Ascending aorta (tissue), 2 donors: ENCODE measurements around the gene SEBOX. TPM values are rescaled to one million over a fixed set of nuclear protein-coding genes. Genes with fewer than 3 reads are reported as not detected.
A peak's percentile ranks its signal among the peaks of the same experiment; 100 is the strongest.

Experiments
- DNase-seq, 2 donors: peaks; one replicate each; pipeline ENCODE4 v3.0.0-alpha.2; 2019; ENCODE audit warnings: low spot score in 2 of 2
- H3K27ac ChIP-seq, 2 donors: fragments of 200-600 bp; sonication (generic); one replicate each; pipeline ENCODE4 v1.5.1; 2016 to 2017; ENCODE audit warnings: mild to moderate bottlenecking in 1 of 2
- H3K27me3 ChIP-seq: fragments of 200-600 bp; sonication (generic); one replicate; pipeline ENCODE4 v1.5.1; 2017
- H3K36me3 ChIP-seq, 2 donors: fragments of 200-600 bp; sonication (generic); one replicate each; pipeline ENCODE4 v1.5.1; 2016
- H3K4me1 ChIP-seq, 2 donors: fragments of 200-600 bp; sonication (generic); one replicate each; pipeline ENCODE4 v1.5.1; 2016 to 2017; ENCODE audit warnings: mild to moderate bottlenecking in 1 of 2
- H3K4me3 ChIP-seq, 2 donors: fragments of 200-600 bp; sonication (generic); one replicate each; pipeline ENCODE4 v1.5.1; 2016 to 2017; ENCODE audit warnings: mild to moderate bottlenecking in 1 of 2
- H3K9me3 ChIP-seq, 2 donors: fragments of 200-600 bp; sonication (generic); one replicate each; pipeline ENCODE4 v1.5.1; 2016
- intact Hi-C: fragments of 100-400 bp; cut with DNase I; formaldehyde crosslinking; loops from one replicate; pipeline ENCODE4 v1.15.1; 2023
- total RNA-seq: library from RNA; depleted of rRNA; stranded (reverse); fragments of >200 nt; gene quantifications from one replicate; pipeline ENCODE4 v1.1.0, GENCODE V29; 2016
- TF ChIP-seq, protein P1 (sequence below), 3 experiments: fragments of 200-600 bp in 2 of 3; fragments of 450-650 bp in 1 of 3; sonication (generic) in 2 of 3; IDR thresholded peaks; one replicate each; pipeline ENCODE4 v1.5.1; 2016 to 2019; ENCODE audit warnings: antibody characterized with exemption in 3 of 3, mild to moderate bottlenecking in 1 of 3, moderate library complexity in 1 of 3

Gene SEBOX
- total RNA-seq, 1 donor from 2014 or later: not detected

DNA sequence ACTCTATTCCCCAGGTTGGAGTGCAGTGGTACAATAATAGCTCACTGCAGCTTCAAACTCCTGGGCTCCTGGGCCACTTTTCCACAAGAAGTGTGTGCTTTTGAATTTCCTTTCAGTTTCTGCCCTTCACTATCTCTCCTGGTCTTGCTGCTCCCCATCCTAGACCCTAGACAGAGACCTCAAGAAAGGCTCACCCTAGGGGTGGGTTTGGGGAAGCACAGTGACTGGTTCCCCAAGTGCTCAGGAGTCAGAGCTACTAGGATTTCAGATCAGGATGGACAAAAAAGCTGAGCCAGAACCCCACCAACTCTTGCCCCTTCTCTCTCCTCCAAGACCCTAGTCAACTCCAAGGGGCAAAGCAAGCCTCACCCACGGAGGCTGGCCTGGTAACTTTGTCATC, 1.6 kb upstream of the SEBOX start:
- H3K27ac ChIP-seq: no peak overlapping the region
- H3K4me1 ChIP-seq: peaks cover 0 to under 1% of the 10 kb centered on the region in 2 donors
- peaks cover 22 to 31% of the 10 kb centered on the region in 2 donors for H3K36me3 ChIP-seq
- no peak overlapping the region for H3K4me3 ChIP-seq
- TF ChIP-seq, protein P1, sequence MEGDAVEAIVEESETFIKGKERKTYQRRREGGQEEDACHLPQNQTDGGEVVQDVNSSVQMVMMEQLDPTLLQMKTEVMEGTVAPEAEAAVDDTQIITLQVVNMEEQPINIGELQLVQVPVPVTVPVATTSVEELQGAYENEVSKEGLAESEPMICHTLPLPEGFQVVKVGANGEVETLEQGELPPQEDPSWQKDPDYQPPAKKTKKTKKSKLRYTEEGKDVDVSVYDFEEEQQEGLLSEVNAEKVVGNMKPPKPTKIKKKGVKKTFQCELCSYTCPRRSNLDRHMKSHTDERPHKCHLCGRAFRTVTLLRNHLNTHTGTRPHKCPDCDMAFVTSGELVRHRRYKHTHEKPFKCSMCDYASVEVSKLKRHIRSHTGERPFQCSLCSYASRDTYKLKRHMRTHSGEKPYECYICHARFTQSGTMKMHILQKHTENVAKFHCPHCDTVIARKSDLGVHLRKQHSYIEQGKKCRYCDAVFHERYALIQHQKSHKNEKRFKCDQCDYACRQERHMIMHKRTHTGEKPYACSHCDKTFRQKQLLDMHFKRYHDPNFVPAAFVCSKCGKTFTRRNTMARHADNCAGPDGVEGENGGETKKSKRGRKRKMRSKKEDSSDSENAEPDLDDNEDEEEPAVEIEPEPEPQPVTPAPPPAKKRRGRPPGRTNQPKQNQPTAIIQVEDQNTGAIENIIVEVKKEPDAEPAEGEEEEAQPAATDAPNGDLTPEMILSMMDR (IDR thresholded peaks at IDR 0.05): no peak
- H3K9me3 ChIP-seq: no peaks in the 10 kb centered on the region
- no peaks in the 10 kb centered on the region for H3K27me3 ChIP-seq
- no peak for DNase-seq
- intact Hi-C loops: no loop called here

DNA sequence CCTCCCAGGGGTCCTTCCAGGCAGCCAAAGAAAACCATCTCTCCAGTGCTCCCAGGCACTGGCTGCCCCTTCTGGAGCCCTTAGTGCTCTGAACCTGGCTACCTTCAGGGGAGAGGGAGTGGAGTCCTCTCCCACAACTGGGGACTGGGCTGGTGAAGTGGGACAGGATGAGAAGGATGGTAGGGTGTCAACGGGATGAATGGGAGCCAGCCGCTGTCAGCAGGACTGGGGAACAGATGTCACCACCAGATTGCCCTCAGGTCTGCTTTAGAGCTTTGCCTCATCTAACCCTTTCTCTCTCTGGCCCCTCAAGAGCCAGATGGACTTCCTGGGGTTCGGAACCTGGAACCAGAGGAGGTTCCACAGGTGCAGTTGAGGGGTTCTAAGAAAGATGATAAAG, 488 bp upstream of the SEBOX start:
- H3K4me3 ChIP-seq: no peak overlapping the region
- TF ChIP-seq, protein P1 (IDR thresholded peaks at IDR 0.05): no peak
- intact Hi-C loops: no loop called here
- no peak for DNase-seq
- H3K27me3 ChIP-seq: no peaks in the 10 kb centered on the region
- peaks cover 33 to 42% of the 10 kb centered on the region in 2 donors for H3K36me3 ChIP-seq
- no peaks in the 10 kb centered on the region for H3K4me1 ChIP-seq
- no peak overlapping the region for H3K27ac ChIP-seq
- no peaks in the 10 kb centered on the region for H3K9me3 ChIP-seq

DNA sequence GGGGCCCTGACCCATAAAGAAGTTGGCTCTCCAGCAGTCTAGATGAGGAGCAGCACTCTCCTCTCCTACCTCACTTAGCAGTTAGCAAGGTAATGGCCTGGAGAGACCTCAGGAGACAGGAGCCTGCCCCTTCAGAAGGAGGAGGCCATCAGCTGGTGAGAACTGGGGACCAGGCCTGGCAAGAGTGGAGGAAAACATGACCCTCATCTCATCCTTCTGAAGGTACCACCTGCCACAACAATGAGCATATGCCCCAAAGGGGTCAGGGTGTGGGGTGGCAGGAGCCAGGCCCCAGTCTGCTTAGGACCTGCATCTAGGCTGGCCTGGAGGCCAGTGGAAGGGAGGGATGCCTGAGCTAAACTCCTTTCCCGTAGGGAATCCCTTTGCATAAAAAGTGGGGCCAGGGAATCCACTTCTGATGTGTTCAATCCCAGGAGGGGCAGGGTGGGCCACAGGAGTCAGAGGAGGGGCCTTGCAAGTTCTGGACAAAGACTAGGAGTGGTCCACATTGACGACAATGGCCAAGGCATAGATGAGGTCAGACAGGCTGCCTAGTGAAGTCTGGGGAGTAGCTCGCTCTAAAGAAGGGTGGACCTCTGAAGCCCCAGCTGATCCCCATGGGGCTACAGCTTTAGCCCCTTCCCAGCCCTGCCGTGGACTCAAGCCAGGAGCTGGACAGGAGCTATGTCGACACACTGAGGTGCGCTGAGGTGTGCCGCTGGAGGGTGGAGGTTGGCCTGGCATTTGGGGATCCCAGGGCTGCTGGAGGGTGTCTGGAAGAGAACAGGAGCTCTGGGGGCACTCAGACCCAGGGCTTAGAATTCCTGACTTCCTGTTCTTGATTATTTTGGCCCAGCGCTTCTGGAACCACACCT, 986 bp downstream of the SEBOX start:
- DNase-seq: no peak
- intact Hi-C loops: no loop called here
- no peak overlapping the region for H3K4me3 ChIP-seq
- peaks cover 43 to 56% of the 10 kb centered on the region in 2 donors for H3K36me3 ChIP-seq
- no peaks in the 10 kb centered on the region for H3K4me1 ChIP-seq
- TF ChIP-seq, protein P1 (IDR thresholded peaks at IDR 0.05): no peak
- H3K27ac ChIP-seq: no peak overlapping the region
- H3K9me3 ChIP-seq: no peaks in the 10 kb centered on the region
- no peaks in the 10 kb centered on the region for H3K27me3 ChIP-seq

DNA sequence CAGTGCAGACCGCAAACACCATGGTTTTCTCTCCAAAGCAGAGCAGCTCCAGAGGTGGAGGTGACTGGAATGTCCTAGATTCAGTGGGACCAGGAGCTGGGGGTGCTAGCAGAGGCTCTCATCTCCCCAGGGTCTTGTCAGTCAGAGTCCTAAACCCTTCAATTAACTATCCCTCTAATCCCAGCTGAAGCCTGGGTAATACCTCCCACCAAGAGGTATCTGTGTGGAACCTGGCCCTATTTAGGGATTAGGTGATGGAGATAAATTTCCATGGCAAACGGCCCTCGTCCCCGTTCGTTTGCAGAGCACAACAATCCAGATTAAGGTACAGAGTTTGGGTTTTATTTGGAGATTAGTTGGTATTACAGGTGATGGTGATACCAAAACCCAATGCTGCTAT, 1.8 kb downstream of the SEBOX start:
- no peak for DNase-seq
- H3K4me1 ChIP-seq: peaks cover 0 to 5% of the 10 kb centered on the region in 2 donors

DNA sequence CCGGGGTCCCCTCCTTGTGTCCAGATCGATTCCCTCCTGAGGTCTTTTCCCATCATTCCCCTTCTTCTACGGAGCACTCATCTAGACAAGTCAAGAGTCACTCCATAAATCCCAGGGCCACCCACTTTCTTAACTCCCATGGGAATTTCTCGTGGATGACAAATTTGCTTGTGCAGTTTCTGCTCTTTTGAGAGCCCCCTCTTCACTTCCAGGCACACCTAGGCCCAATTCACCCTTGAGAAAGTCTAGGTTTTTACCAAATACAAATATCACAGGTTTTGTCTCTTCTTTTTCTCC, 7.2 kb downstream of the SEBOX start:
- Histone ChIP-seq H3K27ac (peak overlapping the region; percentile 92 to 95), H3K4me3 (peak overlapping the region; percentile 93 to 99), H3K27me3 (no peaks in the 10 kb centered on the region), H3K9me3 (no peaks in the 10 kb centered on the region), H3K4me1 (peaks cover 3 to 17% of the 10 kb centered on the region in 2 donors), H3K36me3 (peaks cover 49 to 64% of the 10 kb centered on the region in 2 donors)
- TF ChIP-seq, protein P1 (IDR thresholded peaks at IDR 0.05): no peak
- intact Hi-C loops: loop anchor here (1.0 to 5.0 kb wide), 3 partner anchors 23 to 316 kb away; partner anchors contain the start of genes IFT20, NLK, TMEM97 and TNFAIP1
- DNase-seq: no peak

More for the DNA sequence above, 1.8 kb downstream of the SEBOX start:
- TF ChIP-seq, protein P1 (IDR thresholded peaks at IDR 0.05): no peak
- Histone ChIP-seq H3K27ac (no peak overlapping the region), H3K27me3 (no peaks in the 10 kb centered on the region), H3K36me3 (peaks cover 43 to 56% of the 10 kb centered on the region in 2 donors), H3K4me3 (no peak overlapping the region), H3K9me3 (no peaks in the 10 kb centered on the region)
- intact Hi-C loops: no loop called here
